ENCODE measurements around the gene ALG9. TPM values are rescaled to one million over a fixed set of nuclear protein-coding genes. Genes with fewer than 3 reads are reported as not detected.
A peak's percentile ranks its signal among the peaks of the same experiment; 100 is the strongest.

The ALG9 gene
- total RNA-seq, 1 donor from 2014 or later = 24.9 TPM

DNA sequence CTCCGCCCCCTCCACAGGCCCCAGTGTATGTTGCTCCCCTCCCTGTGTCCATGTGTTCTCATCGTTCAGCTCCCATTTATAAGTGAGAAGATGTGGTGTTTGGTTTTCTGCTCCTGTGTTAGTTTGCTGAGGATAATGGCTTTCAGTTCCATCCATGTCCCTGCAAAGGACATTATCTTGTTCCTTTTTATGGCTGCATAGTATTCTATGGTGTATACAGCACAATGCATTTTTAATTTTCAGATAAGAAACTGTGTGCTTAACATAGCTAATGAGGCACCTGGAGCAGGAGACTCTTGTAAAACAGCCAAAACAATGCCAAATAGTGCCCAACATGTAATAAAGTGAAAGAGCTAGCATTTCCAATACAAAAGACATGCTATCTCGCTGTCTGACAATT is 21.8 kb downstream of the ALG9 start:
- Mint-ChIP-seq H3K4me3 (ENCODE audit: unreplicated experiment) (no peak overlapping the region), H3K4me1 (ENCODE audit: low read depth, unreplicated experiment) (peaks cover 28% of the 10 kb centered on the region)

DNA sequence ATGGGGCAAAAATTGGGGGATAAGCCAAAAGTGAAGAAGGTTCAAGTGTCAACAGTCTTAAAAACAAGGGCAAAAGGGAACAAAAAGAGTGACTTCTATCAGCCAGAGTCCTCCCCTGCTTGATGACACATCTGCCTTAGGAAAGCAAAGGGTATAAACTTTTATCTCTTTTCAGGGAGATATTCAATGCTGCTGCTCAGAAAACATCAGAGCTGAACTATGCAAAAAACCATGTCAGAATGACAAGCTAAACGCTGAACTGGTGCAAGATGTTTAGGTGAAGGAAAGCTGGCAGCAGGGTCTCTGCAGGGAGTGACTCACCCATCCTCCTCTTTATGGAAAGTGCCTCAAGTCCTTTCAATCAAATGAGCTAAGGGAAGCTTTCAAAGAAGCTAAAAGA is 24.7 kb downstream of the ALG9 start:
- Histone ChIP-seq H3K36me3 (ENCODE audit: insufficient read depth, low read length) (peaks cover 4% of the 10 kb centered on the region), H3K9ac (ENCODE audit: low read length) (peak overlapping the region; percentile 45), H4K20me1 (ENCODE audit: insufficient read depth, low read length) (no peaks in the 10 kb centered on the region), H3K27ac (ENCODE audit: low read depth, low read length) (peak overlapping the region; percentile 63), H3K4me1 (ENCODE audit: insufficient read depth, low read length) (peaks cover 17% of the 10 kb centered on the region), H3K9me3 (ENCODE audit: insufficient read depth, low read depth, low read length) (no peaks in the 10 kb centered on the region), H3K79me2 (ENCODE audit: insufficient read depth, low read length) (no peaks in the 10 kb centered on the region), H3K4me3 (ENCODE audit: insufficient read depth, low read depth, low read length) (no peak overlapping the region), H3K4me2 (ENCODE audit: low read length) (peak overlapping the region; percentile 53), H3K27me3 (ENCODE audit: insufficient read depth, low read length) (no peaks in the 10 kb centered on the region), H2AFZ (ENCODE audit: low read depth, low read length) (no peak overlapping the region)
- H3K27me3 Mint-ChIP-seq (ENCODE audit: low read depth, unreplicated experiment) = no peaks in the 10 kb centered on the region
- TF ChIP-seq, protein P1, sequence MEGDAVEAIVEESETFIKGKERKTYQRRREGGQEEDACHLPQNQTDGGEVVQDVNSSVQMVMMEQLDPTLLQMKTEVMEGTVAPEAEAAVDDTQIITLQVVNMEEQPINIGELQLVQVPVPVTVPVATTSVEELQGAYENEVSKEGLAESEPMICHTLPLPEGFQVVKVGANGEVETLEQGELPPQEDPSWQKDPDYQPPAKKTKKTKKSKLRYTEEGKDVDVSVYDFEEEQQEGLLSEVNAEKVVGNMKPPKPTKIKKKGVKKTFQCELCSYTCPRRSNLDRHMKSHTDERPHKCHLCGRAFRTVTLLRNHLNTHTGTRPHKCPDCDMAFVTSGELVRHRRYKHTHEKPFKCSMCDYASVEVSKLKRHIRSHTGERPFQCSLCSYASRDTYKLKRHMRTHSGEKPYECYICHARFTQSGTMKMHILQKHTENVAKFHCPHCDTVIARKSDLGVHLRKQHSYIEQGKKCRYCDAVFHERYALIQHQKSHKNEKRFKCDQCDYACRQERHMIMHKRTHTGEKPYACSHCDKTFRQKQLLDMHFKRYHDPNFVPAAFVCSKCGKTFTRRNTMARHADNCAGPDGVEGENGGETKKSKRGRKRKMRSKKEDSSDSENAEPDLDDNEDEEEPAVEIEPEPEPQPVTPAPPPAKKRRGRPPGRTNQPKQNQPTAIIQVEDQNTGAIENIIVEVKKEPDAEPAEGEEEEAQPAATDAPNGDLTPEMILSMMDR (IDR thresholded peaks at IDR 0.05; ENCODE audit: insufficient read depth, low read depth, low read length) = no peak
- TF ChIP-seq EZH2 (IDR thresholded peaks at IDR 0.05; ENCODE audit: insufficient read depth, low read length) = no peak
- H3K4me3 Mint-ChIP-seq (ENCODE audit: unreplicated experiment) = no peak overlapping the region
- DNase-seq (ENCODE audit: low read depth) = peak; percentile 81
- no peak for FAIRE-seq
- H3K36me3 Mint-ChIP-seq (ENCODE audit: low read depth, unreplicated experiment) = peaks cover 8% of the 10 kb centered on the region
- H3K27ac Mint-ChIP-seq (ENCODE audit: unreplicated experiment) = peak overlapping the region; percentile 91
- H3K9me3 Mint-ChIP-seq (ENCODE audit: unreplicated experiment) = no peaks in the 10 kb centered on the region
- peaks cover 28% of the 10 kb centered on the region for H3K4me1 Mint-ChIP-seq (ENCODE audit: low read depth, unreplicated experiment)

More for the DNA sequence above, 21.8 kb downstream of the ALG9 start:
- no peak overlapping the region for H3K27ac ChIP-seq (ENCODE audit: low read depth, low read length)
- no peaks in the 10 kb centered on the region for H3K79me2 ChIP-seq (ENCODE audit: insufficient read depth, low read length)
- no peaks in the 10 kb centered on the region for H3K9me3 ChIP-seq (ENCODE audit: insufficient read depth, low read depth, low read length)
- H3K36me3 ChIP-seq (ENCODE audit: insufficient read depth, low read length) = peaks cover 10% of the 10 kb centered on the region
- Mint-ChIP-seq H3K36me3 (ENCODE audit: low read depth, unreplicated experiment) (peaks cover 8% of the 10 kb centered on the region), H3K27me3 (ENCODE audit: low read depth, unreplicated experiment) (no peaks in the 10 kb centered on the region), H3K27ac (ENCODE audit: unreplicated experiment) (peak overlapping the region; percentile 4), H3K9me3 (ENCODE audit: unreplicated experiment) (no peaks in the 10 kb centered on the region)
- no peaks in the 10 kb centered on the region for H3K27me3 ChIP-seq (ENCODE audit: insufficient read depth, low read length)
- no peaks in the 10 kb centered on the region for H4K20me1 ChIP-seq (ENCODE audit: insufficient read depth, low read length)
- no peak overlapping the region for H3K9ac ChIP-seq (ENCODE audit: low read length)
- no peak overlapping the region for H3K4me3 ChIP-seq (ENCODE audit: insufficient read depth, low read depth, low read length)
- no peak overlapping the region for H2AFZ ChIP-seq (ENCODE audit: low read depth, low read length)
- DNase-seq (ENCODE audit: low read depth) (no peak), FAIRE-seq (no peak)
- TF ChIP-seq, protein P1 (IDR thresholded peaks at IDR 0.05; ENCODE audit: insufficient read depth, low read depth, low read length) = no peak
- no peak for TF ChIP-seq EZH2 (IDR thresholded peaks at IDR 0.05; ENCODE audit: insufficient read depth, low read length)
- peaks cover 17% of the 10 kb centered on the region for H3K4me1 ChIP-seq (ENCODE audit: insufficient read depth, low read length)
- no peak overlapping the region for H3K4me2 ChIP-seq (ENCODE audit: low read length)

DNA sequence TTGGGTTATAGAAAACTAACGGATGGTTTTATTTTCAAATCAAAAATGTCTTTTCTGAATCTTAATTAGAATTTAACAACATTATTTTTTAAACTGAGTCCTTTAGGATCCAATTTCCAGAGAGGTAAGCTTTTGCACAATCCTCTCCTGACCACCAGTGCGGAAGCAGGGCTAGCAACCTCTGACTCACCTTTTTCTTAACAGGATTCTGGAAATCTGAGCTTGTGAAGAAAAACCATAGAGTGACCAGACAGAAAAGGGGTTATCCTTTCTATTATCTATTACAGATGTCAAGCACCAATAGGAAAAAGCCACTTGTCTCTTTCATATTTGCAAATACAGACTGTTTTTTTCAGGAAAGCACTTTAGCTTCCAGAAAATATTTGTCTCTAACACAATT is 25.3 kb downstream of the ALG9 start:
- TF ChIP-seq, protein P1 (IDR thresholded peaks at IDR 0.05; ENCODE audit: insufficient read depth, low read depth, low read length) = no peak
- TF ChIP-seq EZH2 (IDR thresholded peaks at IDR 0.05; ENCODE audit: insufficient read depth, low read length) = no peak
- H3K27me3 ChIP-seq (ENCODE audit: insufficient read depth, low read length) = no peaks in the 10 kb centered on the region
- peak overlapping the region; percentile 63 for H3K27ac ChIP-seq (ENCODE audit: low read depth, low read length)
- H2AFZ ChIP-seq (ENCODE audit: low read depth, low read length) = no peak overlapping the region
- FAIRE-seq (no peak), DNase-seq (ENCODE audit: low read depth) (peak; percentile 76)
- H3K4me3 ChIP-seq (ENCODE audit: insufficient read depth, low read depth, low read length) = no peak overlapping the region
- peaks cover 17% of the 10 kb centered on the region for H3K4me1 ChIP-seq (ENCODE audit: insufficient read depth, low read length)
- peaks cover 4% of the 10 kb centered on the region for H3K36me3 ChIP-seq (ENCODE audit: insufficient read depth, low read length)
- no peaks in the 10 kb centered on the region for H4K20me1 ChIP-seq (ENCODE audit: insufficient read depth, low read length)
- peaks cover 32% of the 10 kb centered on the region for H3K4me1 Mint-ChIP-seq (ENCODE audit: low read depth, unreplicated experiment)
- no peaks in the 10 kb centered on the region for H3K9me3 Mint-ChIP-seq (ENCODE audit: unreplicated experiment)
- peaks cover 8% of the 10 kb centered on the region for H3K36me3 Mint-ChIP-seq (ENCODE audit: low read depth, unreplicated experiment)
- peak overlapping the region; percentile 53 for H3K4me2 ChIP-seq (ENCODE audit: low read length)
- no peaks in the 10 kb centered on the region for H3K27me3 Mint-ChIP-seq (ENCODE audit: low read depth, unreplicated experiment)
- peak overlapping the region; percentile 45 for H3K9ac ChIP-seq (ENCODE audit: low read length)
- no peak overlapping the region for H3K4me3 Mint-ChIP-seq (ENCODE audit: unreplicated experiment)
- no peaks in the 10 kb centered on the region for H3K79me2 ChIP-seq (ENCODE audit: insufficient read depth, low read length)
- no peaks in the 10 kb centered on the region for H3K9me3 ChIP-seq (ENCODE audit: insufficient read depth, low read depth, low read length)
- peak overlapping the region; percentile 91 for H3K27ac Mint-ChIP-seq (ENCODE audit: unreplicated experiment)
